HG03354 (cell line): Measurements from ENCODE around the gene ANKRD11.

Experiments used
- ATAC-seq: cut with Tn5 transposase; IDR thresholded peaks from one replicate; pipeline ENCODE4 v1.9.1; 2021; ENCODE audit warnings: mild to moderate bottlenecking; ENCODE audit not compliant: unreplicated experiment, poor library complexity, severe bottlenecking

Gene ANKRD11

GRCh38 chr16:89361751-89362539 lies 128.4 kb downstream of the ANKRD11 start:
- peak; percentile 58 for ATAC-seq

GRCh38 chr16:89360760-89361435 lies 129.5 kb downstream of the ANKRD11 start:
- ATAC-seq: peak; percentile 52

GRCh38 chr16:89359264-89360147 lies 130.9 kb downstream of the ANKRD11 start:
- ATAC-seq: no peak

GRCh38 chr16:89358030-89359005 lies 132.0 kb downstream of the ANKRD11 start:
- ATAC-seq: no peak

GRCh38 chr16:89357055-89357816 lies 133.1 kb downstream of the ANKRD11 start:
- no peak for ATAC-seq

GRCh38 chr16:89355686-89356085 lies 134.7 kb downstream of the ANKRD11 start:
- no peak for ATAC-seq

- no peak for ATAC-seq
These were observed 135.4 kb downstream of the ANKRD11 start for GRCh38 chr16:89355007-89355406.

- ATAC-seq: no peak
These were observed 136.0 kb downstream of the ANKRD11 start for GRCh38 chr16:89354325-89354724.

- no peak for ATAC-seq
These were observed 138.2 kb downstream of the ANKRD11 start for GRCh38 chr16:89352091-89352681.

- ATAC-seq: no peak
These were observed 138.7 kb downstream of the ANKRD11 start for GRCh38 chr16:89351645-89352044.

- no peak for ATAC-seq
These were observed 139.5 kb downstream of the ANKRD11 start for GRCh38 chr16:89350701-89351380.

- no peak for ATAC-seq
These were observed 140.3 kb downstream of the ANKRD11 start for GRCh38 chr16:89349947-89350633.

- ATAC-seq: no peak
These were observed 142.6 kb downstream of the ANKRD11 start for GRCh38 chr16:89347807-89348206.

GRCh38 chr16:89346869-89347268 lies 143.5 kb downstream of the ANKRD11 start:
- ATAC-seq: no peak

- ATAC-seq: no peak
These were observed 144.7 kb downstream of the ANKRD11 start for GRCh38 chr16:89345642-89346150.

GRCh38 chr16:89344846-89345611 lies 145.3 kb downstream of the ANKRD11 start:
- ATAC-seq: no peak
